Measurements from ENCODE around the gene STRN3.

DNA sequence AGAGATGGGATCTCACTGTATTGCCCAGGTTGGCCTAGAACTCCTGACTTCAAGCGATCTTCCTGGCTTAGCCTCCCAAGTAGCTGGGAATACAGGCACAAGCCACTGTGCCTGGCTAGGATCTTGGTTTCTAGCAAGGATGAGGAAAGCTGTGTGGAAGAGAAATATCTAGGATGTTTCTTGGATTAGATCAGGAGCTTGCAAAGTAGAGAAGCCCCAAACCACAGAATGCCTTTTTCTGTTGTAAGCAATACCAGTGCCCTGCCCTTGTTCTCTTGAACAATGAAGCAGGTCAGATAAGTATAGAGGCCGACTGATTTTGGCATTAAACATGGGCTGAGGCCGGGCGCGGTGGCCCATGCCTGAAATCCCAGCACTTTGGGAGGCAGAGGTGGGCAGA lies 44.3 kb upstream of the STRN3 start:
- TF ChIP-seq, protein P1, sequence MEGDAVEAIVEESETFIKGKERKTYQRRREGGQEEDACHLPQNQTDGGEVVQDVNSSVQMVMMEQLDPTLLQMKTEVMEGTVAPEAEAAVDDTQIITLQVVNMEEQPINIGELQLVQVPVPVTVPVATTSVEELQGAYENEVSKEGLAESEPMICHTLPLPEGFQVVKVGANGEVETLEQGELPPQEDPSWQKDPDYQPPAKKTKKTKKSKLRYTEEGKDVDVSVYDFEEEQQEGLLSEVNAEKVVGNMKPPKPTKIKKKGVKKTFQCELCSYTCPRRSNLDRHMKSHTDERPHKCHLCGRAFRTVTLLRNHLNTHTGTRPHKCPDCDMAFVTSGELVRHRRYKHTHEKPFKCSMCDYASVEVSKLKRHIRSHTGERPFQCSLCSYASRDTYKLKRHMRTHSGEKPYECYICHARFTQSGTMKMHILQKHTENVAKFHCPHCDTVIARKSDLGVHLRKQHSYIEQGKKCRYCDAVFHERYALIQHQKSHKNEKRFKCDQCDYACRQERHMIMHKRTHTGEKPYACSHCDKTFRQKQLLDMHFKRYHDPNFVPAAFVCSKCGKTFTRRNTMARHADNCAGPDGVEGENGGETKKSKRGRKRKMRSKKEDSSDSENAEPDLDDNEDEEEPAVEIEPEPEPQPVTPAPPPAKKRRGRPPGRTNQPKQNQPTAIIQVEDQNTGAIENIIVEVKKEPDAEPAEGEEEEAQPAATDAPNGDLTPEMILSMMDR (IDR thresholded peaks at IDR 0.05; ENCODE audit: low read depth, low read length), result no peak
- no peak for TF ChIP-seq POLR2A (IDR thresholded peaks at IDR 0.05; ENCODE audit: extremely low read depth, insufficient read length)
- TF ChIP-seq, protein P2, sequence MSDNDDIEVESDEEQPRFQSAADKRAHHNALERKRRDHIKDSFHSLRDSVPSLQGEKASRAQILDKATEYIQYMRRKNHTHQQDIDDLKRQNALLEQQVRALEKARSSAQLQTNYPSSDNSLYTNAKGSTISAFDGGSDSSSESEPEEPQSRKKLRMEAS (IDR thresholded peaks at IDR 0.05; ENCODE audit: low read depth, low read length), result no peak
